ENCODE measurements around the gene FRMD1.

FRMD1 gene

GRCh38 chr6:168075787-168076202 is 3.2 kb downstream of the FRMD1 start:
- TF ChIP-seq REST (IDR thresholded peaks at IDR 0.05; ENCODE audit: insufficient read depth in 1 of 2, low read depth in 2 of 2, low read length in 2 of 2) (no peak), POLR2AphosphoS5 (IDR thresholded peaks at IDR 0.05; ENCODE audit: low read depth, low read length) (no peak), SIN3A (IDR thresholded peaks at IDR 0.05; ENCODE audit: borderline replicate concordance, insufficient read depth, low read length) (no peak), TAF1 (IDR thresholded peaks at IDR 0.05; ENCODE audit: borderline replicate concordance, insufficient read depth, low read length) (no peak), FOXP2 (optimal IDR thresholded peaks at IDR 0.05; ENCODE audit: borderline replicate concordance, extremely low read depth, extremely low read length, insufficient read depth) (no peak)

- no peak for TF ChIP-seq REST (IDR thresholded peaks at IDR 0.05; ENCODE audit: insufficient read depth in 1 of 2, low read depth in 2 of 2, low read length in 2 of 2)
- TF ChIP-seq POLR2AphosphoS5 (IDR thresholded peaks at IDR 0.05; ENCODE audit: low read depth, low read length): no peak
- TF ChIP-seq SIN3A (IDR thresholded peaks at IDR 0.05; ENCODE audit: borderline replicate concordance, insufficient read depth, low read length): no peak
- TF ChIP-seq TAF1 (IDR thresholded peaks at IDR 0.05; ENCODE audit: borderline replicate concordance, insufficient read depth, low read length): no peak
- TF ChIP-seq FOXP2 (optimal IDR thresholded peaks at IDR 0.05; ENCODE audit: borderline replicate concordance, extremely low read depth, extremely low read length, insufficient read depth): no peak
Observed at GRCh38 chr6:168075216-168075615, 3.8 kb downstream of the FRMD1 start.

GRCh38 chr6:168073937-168074730 is 4.9 kb downstream of the FRMD1 start:
- no peak for TF ChIP-seq TAF1 (IDR thresholded peaks at IDR 0.05; ENCODE audit: borderline replicate concordance, insufficient read depth, low read length)
- no peak for TF ChIP-seq FOXP2 (optimal IDR thresholded peaks at IDR 0.05; ENCODE audit: borderline replicate concordance, extremely low read depth, extremely low read length, insufficient read depth)
- no peak for TF ChIP-seq POLR2AphosphoS5 (IDR thresholded peaks at IDR 0.05; ENCODE audit: low read depth, low read length)
- TF ChIP-seq SIN3A (IDR thresholded peaks at IDR 0.05; ENCODE audit: borderline replicate concordance, insufficient read depth, low read length): no peak
- no peak for TF ChIP-seq REST (IDR thresholded peaks at IDR 0.05; ENCODE audit: insufficient read depth in 1 of 2, low read depth in 2 of 2, low read length in 2 of 2)

GRCh38 chr6:168072730-168073129 is 6.3 kb downstream of the FRMD1 start:
- no peak for TF ChIP-seq TAF1 (IDR thresholded peaks at IDR 0.05; ENCODE audit: borderline replicate concordance, insufficient read depth, low read length)
- no peak for TF ChIP-seq POLR2AphosphoS5 (IDR thresholded peaks at IDR 0.05; ENCODE audit: low read depth, low read length)
- no peak for TF ChIP-seq REST (IDR thresholded peaks at IDR 0.05; ENCODE audit: insufficient read depth in 1 of 2, low read depth in 2 of 2, low read length in 2 of 2)
- TF ChIP-seq FOXP2 (optimal IDR thresholded peaks at IDR 0.05; ENCODE audit: borderline replicate concordance, extremely low read depth, extremely low read length, insufficient read depth): no peak
- TF ChIP-seq SIN3A (IDR thresholded peaks at IDR 0.05; ENCODE audit: borderline replicate concordance, insufficient read depth, low read length): no peak

Measured in PFSK-1 (cell line).